GM19438 (cell line): ENCODE measurements around the gene WNT11.
A peak's percentile ranks its signal among the peaks of the same experiment; 100 is the strongest.

Experiments
- ATAC-seq: cut with Tn5 transposase; IDR thresholded peaks from one replicate; pipeline ENCODE4 v1.9.1; 2021; ENCODE audit warnings: low read depth; ENCODE audit not compliant: unreplicated experiment

Gene WNT11

DNA sequence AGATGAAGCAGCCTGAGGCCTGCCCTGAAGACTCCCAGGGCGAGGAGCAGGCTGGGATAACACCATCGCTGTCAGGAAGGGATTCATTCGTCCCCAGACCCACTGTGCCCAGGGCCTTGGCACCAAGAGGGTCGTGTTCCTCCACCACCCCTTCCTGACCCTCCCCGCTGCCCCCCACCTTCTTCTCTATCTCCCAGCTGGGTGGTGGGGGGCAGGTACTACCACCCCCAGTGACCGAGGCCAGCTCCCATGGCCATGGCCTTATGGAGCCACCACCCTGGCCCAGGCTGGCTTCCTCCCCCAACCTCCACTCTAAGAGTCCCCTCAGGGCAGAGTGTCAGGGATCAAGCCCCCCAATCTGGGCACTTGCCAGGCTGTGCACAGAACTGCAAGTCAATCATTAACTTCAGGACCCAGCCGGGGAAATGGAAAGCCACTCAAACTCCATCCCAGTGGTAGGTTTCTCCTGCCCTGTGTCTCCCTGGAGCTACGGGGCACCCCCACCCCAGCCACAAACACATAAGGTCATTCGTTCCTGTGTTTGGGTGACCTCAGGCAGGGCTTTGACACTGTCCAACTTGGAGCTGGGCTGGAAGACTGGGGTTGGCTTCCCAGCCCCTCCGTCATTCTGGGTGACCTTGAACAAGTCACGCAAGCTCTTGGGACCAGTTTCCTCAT is 33.3 kb upstream of the WNT11 start:
- no peak for ATAC-seq

DNA sequence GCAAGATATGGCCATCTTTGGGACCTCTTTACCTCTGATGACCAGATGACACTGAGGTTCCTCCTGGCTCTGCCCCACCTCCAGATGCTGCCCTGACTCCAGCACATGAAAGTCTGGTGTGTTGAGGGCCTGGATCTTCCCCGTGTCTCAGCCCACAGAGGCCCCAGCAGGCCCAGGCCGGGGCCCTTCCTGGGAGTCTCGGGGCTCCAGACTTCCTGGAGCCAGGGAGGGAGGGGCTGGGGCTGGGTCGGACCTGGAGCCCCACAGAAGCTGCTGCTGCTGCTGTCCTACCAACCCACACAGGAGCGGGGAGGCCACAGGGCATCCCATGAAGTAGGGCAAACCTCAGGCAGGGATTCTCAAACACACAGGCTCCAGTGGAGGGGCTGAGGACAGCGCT is 32.2 kb upstream of the WNT11 start:
- ATAC-seq = no peak

DNA sequence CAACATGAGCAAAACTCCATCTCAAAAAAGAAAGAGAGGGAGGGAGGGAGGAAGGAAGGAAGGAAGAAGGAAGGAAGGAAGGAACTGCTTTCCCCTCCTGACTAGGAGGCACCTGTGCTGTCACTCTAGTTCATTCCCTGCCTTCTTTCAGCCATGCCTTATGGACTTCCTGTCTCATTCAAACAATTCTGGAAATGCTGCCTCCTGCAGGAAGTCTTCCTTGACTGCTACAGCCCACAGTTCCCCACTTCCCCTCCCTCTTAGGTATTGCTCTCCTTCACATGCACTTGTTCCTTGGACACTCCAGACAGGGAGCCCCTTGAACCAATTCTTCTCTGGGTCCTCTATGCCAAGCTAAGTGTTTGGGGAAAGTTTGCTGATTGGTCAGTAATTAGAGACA is 31.6 kb upstream of the WNT11 start:
- no peak for ATAC-seq

DNA sequence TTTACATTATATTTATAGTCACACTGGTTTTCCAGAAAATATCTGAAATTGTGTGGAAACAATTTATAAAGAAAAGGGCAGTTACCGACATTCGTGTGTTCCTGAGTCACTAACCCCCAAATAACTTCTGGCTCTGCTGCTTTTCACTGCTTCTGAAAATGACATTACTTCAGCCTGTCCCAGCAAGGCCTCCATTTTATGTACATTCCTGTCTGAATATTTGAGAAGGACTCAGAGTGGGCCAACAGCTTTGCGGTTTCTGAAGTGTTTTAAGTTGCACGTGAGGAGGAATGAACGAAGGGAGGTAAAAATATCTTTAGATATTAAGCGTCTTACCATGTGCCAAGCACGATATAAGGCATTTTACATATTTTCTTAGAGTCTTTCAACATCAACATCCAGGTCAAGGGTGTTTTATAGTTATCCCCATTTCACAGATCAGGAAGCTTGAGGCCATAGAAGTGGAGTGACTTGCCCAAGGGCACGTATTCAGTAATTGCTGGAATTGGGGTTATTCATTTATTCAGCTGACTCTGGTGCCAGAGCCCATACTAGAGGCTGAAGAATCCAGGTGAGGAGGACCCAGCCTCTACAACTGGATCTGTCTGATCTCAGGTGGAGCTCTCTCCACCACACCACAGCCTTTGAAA is 30.8 kb upstream of the WNT11 start:
- ATAC-seq = no peak

DNA sequence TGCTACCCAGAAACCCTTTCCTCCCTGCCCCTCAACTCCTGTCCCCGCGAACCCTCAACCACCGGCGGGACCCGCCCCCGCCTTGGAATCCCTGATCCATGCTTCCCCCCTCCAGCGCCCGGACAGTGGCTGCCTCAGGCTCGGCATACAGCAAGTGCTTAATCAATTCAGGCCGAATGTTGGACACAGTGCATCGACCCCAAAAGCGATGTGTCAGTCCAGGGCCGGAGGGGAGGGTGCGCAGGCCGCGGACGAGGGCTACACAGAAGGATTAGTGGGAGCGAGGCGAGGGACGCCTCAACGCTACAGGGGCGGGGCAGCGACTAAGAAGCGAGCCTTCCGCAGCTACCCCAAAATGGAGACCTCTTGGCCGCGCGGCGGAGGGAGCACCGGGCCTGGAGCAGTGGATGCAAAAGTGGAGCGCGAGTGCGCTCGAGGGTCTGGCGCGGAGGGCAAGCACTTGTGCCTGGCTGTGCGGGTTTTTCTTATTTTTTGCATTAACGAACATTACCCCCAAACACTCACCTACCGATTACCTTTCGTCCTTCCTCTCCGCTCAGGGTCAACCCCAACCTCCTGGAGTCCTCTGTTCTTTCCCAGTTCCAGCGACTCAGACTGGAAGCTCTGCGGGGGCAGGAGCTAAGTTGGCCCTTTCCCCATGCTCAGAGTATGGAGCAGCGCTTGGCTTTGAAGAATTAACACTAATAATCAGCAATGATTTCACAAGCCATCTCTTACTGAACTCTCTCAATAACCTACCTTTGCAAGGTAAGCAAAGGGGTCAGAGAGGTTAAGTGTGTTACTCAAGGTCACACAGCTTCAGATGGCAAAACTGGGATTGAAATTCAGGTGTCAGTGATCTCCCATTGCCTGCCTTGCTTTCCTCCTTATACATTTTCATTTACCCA is 30.0 kb upstream of the WNT11 start:
- peak; percentile 13 for ATAC-seq

DNA sequence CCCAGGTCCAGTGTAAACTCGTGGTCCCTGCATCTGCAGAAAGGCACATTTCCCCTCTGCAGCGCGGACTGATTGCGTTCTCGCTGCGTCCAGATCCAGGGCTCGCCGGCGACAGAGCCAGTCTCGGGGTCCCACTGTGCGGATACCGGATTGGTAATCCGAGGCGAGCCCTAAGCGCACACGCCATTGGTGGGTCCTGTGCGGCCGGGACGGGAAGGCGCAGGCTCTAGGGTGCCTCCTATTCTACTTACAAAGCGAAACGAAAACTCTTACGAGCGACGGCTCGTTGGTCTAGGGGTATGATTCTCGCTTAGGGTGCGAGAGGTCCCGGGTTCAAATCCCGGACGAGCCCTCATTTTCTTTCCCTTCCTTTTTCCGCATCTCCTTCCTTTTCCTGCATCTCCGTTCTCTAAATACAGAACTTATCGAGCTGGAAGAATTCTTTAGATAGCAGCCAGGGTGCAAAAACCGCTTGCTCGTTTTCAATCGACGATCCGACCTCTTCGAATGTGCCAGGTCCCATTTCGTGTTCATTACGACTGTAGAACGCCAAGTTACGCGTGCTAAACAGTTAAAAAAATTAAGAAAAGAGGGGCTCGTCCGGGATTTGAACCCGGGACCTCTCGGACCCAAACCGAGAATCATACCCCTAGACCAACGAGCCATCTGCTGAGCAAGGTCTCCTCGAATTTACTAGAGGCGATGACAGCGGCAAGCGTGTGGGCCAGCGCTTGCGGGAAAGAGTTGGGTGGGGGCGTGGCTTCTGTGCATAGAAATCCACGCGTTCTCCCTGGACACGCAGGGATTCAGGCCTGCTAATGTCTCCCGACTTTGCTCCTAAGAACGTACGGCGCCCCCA is 29.2 kb upstream of the WNT11 start:
- ATAC-seq = peak; percentile 49

DNA sequence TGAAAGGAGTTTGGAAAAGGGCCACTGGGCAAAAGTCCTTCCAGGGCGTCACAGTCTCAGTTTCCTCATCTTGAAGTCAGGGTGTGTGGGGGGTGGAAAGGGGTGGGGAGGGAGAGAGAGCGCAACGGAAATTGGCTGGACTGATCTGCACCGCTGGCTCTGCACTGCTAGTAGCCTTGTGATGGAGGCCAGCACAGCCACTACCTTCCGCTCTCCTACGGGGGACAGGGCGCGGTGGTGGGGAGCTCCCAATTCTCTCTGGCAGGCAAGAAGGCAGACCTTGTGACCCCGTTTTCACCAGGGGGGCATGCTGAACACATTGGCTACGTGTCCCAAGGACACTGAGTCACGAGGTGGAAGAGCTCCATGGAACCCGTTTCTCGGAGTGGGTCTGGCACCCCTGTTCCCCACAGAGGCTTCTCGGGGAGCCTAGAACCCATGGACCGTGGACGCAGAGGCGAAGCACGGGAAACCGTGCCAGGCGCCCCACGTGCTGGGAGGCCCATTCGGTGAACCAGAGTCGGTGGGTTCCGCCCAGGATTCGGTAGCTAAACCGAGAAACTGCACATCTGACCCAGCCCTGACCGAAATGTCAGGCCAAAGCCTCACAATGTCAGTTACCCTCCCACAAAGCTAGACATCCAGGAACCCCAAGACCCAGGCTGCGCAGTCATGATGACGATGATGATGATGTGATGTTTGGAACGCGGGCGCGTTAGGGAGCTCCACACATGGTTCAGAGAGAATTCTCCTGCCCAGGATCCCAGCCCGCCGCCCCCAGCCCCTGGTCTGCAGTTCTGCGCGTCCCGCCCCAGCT is 28.3 kb upstream of the WNT11 start:
- peak; percentile 33 for ATAC-seq

DNA sequence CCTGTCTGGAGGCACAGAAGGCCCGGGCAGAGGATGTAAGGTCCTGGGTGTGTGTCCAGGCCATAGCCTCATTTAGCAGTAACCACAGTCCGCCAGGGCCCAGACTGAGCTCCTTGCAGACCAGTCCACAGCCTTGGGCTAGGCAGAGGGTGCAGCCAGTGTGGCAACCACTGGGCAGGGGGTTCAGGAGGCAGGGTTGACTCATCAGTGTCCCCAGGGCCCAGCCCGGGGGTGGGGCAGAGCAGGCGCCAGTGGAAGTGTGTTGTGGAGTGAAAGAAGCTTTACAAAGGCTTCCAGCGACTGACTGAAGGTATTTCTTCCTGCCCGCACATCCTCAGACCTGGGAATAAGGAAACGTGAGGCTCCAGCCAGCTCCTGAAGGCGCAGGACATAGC is 27.7 kb upstream of the WNT11 start:
- no peak for ATAC-seq

DNA sequence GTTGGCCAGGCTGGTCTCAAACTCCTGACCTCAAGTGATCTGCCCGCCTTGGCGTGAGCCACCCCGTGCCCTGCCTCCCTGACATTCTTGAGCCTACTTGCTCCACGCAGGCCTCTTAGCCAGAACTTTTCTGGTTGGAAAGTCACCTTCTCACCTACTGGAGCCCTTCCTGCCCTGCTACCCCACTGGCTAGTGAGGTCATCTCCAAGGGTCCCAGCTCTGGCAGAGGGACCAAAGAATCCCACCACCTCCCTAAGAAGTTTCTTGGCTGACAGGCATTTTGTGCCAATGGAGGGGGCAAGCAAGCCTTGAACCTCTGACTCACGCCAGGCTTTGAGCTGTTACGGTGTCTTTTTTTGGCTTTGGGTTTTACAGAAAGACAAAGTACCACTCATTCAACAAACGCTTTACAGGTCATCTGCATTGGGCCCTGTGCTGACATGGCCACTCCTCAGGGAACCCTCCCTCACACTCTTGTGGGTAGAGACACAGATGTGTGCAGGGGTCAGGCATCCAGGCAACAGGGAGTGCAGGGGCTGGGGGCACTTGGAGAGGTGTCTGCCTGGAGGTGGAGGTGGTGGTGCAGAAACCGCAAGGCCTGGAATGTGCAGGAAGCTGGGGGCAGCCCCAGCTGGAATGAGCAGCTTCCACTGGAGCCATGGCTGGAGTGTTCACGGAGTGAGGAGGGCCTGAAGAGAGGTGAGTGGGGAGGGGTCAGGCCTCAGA is 27.1 kb upstream of the WNT11 start:
- no peak for ATAC-seq

DNA sequence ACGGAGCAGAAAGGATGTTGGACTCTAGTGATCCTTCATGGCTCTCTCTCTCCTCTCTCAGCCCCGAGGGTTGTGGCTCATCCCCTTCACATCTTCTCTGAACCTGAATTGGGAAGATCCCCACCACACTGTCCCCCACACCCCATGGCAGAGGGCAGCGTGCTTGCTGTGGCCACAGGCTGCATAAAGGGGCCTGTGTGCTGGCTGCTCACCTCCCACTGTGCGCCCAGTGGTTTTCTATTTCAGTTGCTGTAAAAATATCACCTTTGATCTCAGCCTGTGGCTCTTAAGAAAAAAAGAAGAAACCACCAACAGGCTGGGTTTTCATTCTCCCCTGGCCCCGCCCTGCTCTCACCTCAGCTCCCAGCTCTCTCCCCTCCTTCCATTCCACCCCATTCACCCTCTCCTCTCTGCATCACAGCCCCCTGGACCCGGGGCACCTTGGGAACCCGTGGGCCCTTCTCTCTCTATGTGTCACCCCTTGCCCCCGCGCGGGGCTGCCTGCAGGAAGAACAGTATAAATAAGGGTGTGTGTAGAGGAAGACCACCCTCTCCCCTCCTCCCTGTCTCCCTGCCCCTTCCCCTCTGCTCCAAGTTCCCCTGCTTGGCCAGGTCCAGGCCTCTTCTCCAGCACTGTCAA is 25.8 kb upstream of the WNT11 start:
- no peak for ATAC-seq

DNA sequence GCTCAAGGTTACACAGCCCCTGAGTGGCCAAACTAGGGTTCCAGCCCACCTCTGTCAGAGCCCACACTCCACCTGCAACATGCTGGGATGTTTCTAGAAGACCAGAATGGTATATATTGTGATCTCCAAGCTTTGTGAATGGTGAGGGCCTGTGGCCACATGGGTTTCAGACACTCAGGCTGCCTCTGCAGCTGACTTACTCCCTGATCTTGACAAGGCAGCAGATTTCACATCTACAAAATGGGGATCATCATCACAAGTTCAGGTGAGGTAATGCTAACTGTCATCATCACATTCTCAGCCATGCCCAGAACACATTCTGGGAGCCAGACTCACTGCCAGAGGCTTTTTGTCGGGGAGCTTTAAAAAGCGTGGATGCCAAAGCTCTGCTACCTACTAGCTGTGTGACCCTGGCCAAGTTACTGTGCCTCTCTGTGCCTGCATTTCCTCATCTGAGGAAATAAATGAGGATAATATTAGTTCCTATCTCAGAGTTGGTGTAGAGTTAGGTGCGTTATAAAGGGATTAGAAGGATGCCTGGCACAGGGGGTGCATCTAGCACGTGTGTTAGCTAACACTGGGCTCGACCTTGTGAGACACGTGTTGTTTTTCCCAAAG is 24.9 kb upstream of the WNT11 start:
- ATAC-seq = no peak

DNA sequence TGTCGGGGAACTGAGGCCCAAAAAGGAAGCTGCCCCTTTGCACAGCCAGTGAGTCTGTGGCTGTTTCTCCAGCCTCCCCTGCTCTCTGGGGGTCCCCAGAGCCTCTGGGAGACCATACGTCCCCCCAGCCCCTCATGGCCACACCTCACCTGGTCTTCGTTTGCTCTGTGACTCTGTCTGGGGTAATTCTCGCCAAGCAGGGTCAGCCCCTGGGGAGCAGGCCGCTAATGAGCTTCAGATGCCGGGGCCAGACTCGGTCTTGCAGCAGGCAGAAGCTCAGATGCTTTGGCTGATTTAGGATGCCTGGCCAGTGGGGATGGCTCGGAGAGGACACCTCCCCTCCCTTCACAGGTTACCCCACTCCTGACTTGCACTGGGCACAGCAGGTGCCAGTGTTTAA is 24.1 kb upstream of the WNT11 start:
- no peak for ATAC-seq

DNA sequence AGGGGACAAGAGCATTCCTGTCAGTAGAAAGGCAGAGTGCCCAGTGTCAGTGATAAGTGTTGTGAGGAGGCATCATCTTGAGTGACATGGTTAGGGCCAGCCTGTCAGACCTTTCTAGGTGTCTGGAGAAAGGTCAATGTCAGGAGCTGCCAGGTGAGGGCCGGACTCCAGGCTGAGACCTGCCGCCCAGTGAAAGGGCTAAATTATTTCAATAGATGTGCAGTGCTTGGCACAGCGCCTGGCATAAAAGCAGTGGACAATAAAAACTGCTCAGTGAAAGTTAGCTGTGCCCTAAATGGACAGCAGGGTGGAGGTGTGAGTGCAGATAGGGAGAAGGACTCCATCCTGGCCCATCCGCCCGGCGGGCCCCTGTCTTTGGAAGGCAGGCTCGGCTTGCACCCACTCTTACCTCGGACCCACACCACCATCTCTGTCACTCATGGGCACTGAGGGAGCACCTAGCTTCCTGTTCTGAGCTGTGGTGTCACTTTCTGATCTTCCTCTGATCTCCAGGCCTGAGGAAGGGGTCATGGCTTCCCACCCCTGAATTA is 23.5 kb upstream of the WNT11 start:
- no peak for ATAC-seq

DNA sequence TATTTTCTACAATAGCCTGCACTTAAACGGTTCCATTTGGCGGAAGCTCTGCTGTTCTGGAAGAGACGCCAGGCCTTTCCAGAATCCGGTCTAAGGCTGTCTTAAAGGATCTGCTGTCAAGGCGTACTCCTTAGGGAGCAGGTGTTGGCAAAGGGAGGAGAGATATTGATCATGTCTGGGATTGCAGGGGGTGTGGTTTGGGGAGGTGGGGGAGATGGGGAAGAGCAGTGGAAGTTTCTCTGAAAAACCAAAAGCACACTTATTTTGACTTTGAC is 22.5 kb upstream of the WNT11 start:
- no peak for ATAC-seq

DNA sequence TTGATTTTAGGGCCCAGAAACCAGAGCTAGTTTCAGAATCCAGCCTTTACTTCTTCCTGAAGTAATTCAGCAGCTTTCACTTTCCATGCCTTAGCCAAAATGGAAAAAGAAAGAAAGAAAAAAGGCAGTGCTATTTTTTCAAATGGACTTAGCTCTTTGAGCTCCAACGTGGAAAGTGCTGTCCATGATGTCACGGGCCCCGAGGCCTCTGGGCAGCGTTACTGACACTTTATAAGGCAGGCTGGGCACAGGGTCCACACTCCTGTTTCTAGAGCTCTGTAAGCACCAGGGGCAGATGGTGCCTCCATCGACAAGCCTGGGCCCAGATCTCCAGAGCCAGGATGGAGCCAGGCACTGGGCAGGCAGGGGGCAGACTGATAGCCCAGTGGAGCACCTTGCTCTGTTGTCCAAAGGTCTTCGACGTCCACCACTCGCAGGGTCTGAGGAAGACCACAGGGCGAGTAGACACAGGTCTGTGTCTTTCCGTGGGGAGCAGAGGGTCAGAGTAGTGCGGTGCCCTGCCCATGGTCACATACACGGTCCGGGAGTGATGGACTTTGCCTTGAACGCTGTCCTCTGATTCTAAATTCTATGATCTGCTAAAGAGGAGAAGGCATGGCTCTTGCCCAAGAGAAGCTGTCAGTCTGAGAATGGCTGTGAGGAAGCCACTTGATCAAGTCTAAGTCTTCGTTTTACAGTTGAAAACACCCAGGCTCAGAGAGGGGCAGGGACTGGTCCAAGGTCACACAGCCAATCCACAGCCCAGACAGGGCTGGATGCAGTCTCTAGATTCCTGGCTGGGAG is 22.0 kb upstream of the WNT11 start:
- no peak for ATAC-seq

DNA sequence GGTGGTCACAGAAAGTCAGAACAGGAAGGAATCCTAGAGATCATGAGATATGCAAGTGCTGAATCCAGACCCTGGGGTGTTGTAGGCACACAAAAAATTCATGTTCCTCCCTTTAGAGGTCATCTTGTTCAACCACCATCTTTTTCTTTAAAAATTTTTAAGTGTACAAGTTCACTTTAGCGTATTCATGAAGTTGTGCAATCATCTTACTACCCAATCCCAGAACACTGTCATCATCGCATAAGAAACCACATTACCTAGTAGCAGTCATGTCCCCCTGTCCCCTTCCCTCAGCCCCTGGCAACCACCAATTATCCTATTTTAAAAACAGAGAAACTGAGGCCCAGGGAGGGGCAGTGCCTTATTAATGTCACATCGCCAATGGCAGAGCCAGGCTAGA is 20.3 kb upstream of the WNT11 start:
- ATAC-seq = no peak

DNA sequence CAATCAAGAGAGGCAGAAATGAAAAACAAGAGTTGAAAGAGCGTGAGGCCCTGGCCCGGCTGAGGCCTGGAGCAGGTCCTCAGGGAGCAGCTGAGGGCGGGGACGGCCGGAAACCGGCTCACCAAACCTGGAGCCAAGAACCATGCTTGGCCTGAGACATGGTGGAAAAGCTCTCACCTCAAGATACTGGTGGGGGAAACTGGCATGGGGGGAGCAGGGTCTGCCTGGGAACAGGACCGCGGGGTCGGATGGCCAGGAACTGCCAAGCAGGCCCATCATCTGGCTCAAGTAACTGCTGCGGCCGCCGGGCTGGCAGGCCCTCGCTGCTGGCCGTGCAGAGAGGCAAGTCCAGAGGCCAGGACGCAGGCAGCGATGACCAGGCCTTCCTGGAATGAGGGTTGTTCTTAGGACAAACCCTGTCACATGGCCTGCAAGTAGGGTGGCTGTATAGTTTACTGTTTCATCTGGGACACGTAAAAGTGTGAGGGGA is 18.9 kb upstream of the WNT11 start:
- no peak for ATAC-seq
